ENCODE measurements around the gene ILRUN.

- TF ChIP-seq CTCF (IDR thresholded peaks at IDR 0.05) (no peak), POLR2A (IDR thresholded peaks at IDR 0.05) (no peak)
These were observed 42.4 kb downstream of the ILRUN start for GRCh38 chr6:34654061-34654710.
